Heart left ventricle (tissue), 13 donors: Measurements from ENCODE around the gene MEGF11.

Source experiments
- POLR2A ChIP-seq, 2 donors: fragments of 450-650 bp; IDR thresholded peaks; one replicate each; pipeline ENCODE4 v1.6.1; 2017; ENCODE audit warnings: antibody characterized with exemption in 2 of 2, mild to moderate bottlenecking in 2 of 2, moderate library complexity in 2 of 2
- TF ChIP-seq, protein P1 (sequence below), 12 donors: fragments of 200-600 bp; sonication (generic) in 4 of 12; IDR thresholded peaks; one replicate each; pipeline versions ENCODE4 v1.5.0 to v1.8.0; 2018 to 2022; ENCODE audit warnings: antibody characterized with exemption in 12 of 12, mild to moderate bottlenecking in 5 of 12
- donor health status: ischemic (EF 13 %, LVEDD 7.1; RV severe dilation, severe dysfunction).
- donor health status: DM: no; HTN: yes; CAD: no.
- donor health status: DM: no; HTN: no; CAD: no.
- donor health status: ischemic (EF 25% LVEDD 6.9; RV normal size, moderate dysfunction).
- donor health status: ischemic (EF 25% LVEDD 5.7; RV mildly dilated, moderate dysfunction).
- donor health status: ischemic (EF 35%, LVEDD 5.7; RV mildly dilated, moderate dysfunction).
- donor health status: nonischemic (EF 11% LVEDD 7.7; RV severe dilation, severe dysfunction).
- donor health status: DM: yes; HTN: yes; CAD: no.
- donor health status: PGD.
- donor health status: ischemic (EF 29% LVEDD 5.4; RV normal size, mild dysfunction).
- donor health status: nonischemic (EF 23%, LVEDD 6.1; RV moderate dilation, normal function).

DNA sequence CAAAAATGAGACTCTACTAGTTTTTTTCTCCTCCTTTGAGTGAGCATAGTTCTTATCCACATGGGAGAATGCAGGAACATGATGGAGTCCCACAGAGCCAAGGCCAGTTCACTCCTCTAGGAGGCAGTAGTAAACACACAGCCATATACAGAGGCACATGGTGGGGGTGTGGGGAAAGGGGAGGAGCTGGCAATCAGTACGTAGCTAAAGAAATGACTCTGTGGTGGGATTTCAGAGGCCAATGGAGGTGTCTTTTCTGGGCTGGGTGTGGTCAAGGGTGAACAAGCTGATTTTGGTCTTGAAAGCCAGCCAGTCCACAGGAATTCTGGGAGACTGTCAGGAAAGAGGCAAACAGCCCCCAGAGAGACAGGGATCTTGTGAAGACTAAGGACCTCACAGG is 390.9 kb downstream of the MEGF11 start:
- TF ChIP-seq, protein P1, sequence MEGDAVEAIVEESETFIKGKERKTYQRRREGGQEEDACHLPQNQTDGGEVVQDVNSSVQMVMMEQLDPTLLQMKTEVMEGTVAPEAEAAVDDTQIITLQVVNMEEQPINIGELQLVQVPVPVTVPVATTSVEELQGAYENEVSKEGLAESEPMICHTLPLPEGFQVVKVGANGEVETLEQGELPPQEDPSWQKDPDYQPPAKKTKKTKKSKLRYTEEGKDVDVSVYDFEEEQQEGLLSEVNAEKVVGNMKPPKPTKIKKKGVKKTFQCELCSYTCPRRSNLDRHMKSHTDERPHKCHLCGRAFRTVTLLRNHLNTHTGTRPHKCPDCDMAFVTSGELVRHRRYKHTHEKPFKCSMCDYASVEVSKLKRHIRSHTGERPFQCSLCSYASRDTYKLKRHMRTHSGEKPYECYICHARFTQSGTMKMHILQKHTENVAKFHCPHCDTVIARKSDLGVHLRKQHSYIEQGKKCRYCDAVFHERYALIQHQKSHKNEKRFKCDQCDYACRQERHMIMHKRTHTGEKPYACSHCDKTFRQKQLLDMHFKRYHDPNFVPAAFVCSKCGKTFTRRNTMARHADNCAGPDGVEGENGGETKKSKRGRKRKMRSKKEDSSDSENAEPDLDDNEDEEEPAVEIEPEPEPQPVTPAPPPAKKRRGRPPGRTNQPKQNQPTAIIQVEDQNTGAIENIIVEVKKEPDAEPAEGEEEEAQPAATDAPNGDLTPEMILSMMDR (IDR thresholded peaks at IDR 0.05): peak in 9 of 12 donors; percentile 15 to 46 (median 28)
- no peak for TF ChIP-seq POLR2A (IDR thresholded peaks at IDR 0.05)
